K562 (cell line): ENCODE data around the gene PTGR1. TPM values are rescaled to one million over a fixed set of nuclear protein-coding genes. Genes with fewer than 3 reads are reported as not detected.

ENCODE experiments used
- ATAC-seq: fragments of 200-7000 bp; cut with Tn5 transposase; 3 replicates; pipeline ENCODE4 v1.9.1; 2020; ENCODE audit warnings: moderate library complexity
- BruUV-seq: library from RNA; stranded (reverse); fragments of 400-500 nt; replicated peaks from 2 replicates; lab custom pipeline; 2021; lab: Mats Ljungman, UMichigan
- CTCF ChIA-PET: fragments of 300-600 bp; formaldehyde crosslinking; extraction: SDS; loops from one replicate; lab custom pipeline; 2021; ENCODE audit warnings: low intra/inter-chr PET ratio; lab: Yijun Ruan, JAX
- POLR2A ChIA-PET: fragments of 300-600, 350-650 bp; sonication (Branson Sonifier 250); formaldehyde crosslinking; extraction: SDS; loops from one replicate; lab custom pipeline; 2021; ENCODE audit warnings: antibody characterized with exemption, inconsistent platforms; lab: Yijun Ruan, JAX
- DNase-seq, 4 experiments: peaks; one replicate each; pipeline versions ENCODE4 v3.0.0 to v3.0.0-alpha.2; 2011 to 2018; ENCODE audit warnings: low spot score in 3 of 4, mixed read lengths in 3 of 4; ENCODE audit errors: extremely low read depth in 1 of 4
- FAIRE-seq: peaks from 2 replicates; lab custom pipeline; 2011; peaks lifted over from hg19 to GRCh38; lab: Jason Lieb, UNC
- H2AFZ ChIP-seq: 2 replicates; pipeline ENCODE4 v1.6.0; 2011; ENCODE audit warnings: low read depth, low read length, control low read depth, inconsistent platforms
- H3K27ac ChIP-seq: fragments of 200-600 bp; 3 replicates; pipeline ENCODE4 v1.8.0; 2011; ENCODE audit warnings: low read depth, mild to moderate bottlenecking, control low read depth, inconsistent platforms, low read length, moderate library complexity, mixed read lengths; ENCODE audit errors: extremely low read depth
- H3K27me3 ChIP-seq, 2 experiments: fragments of 300-600 bp in 1 of 2; 2 replicates in 1 of 2; 3 replicates in 1 of 2; pipeline versions ENCODE4 v1.6.0 to v1.8.0; 2011; ENCODE audit warnings: inconsistent platforms in 2 of 2, low read length in 2 of 2, mild to moderate bottlenecking in 1 of 2, mixed read lengths in 1 of 2, moderate library complexity in 1 of 2; ENCODE audit not compliant: control insufficient read depth in 2 of 2, insufficient read depth in 2 of 2
- H3K36me3 ChIP-seq: fragments of 300-600 bp; 3 replicates; pipeline ENCODE4 v1.8.0; 2011; ENCODE audit warnings: mild to moderate bottlenecking, low read length, inconsistent platforms; ENCODE audit not compliant: control insufficient read depth, insufficient read depth
- H3K4me1 ChIP-seq, 2 experiments: fragments of 200-600 bp in 1 of 2; replicated peaks in 1 of 2; 2 replicates in 1 of 2; 3 replicates in 1 of 2; pipeline versions ENCODE4 v1.5.1 to v1.8.0; 2011; ENCODE audit warnings: inconsistent platforms in 2 of 2, low read length in 2 of 2, mild to moderate bottlenecking in 1 of 2, mixed read lengths in 1 of 2, moderate library complexity in 1 of 2; ENCODE audit not compliant: control insufficient read depth in 2 of 2, insufficient read depth in 2 of 2
- H3K4me2 ChIP-seq: 2 replicates; pipeline ENCODE4 v1.6.1; 2011; ENCODE audit warnings: low read length, control low read depth, inconsistent platforms, mixed read lengths; ENCODE audit not compliant: insufficient read depth
- H3K4me3 ChIP-seq: fragments of 200-600 bp; sonication (generic), shearing (Covaris generic); 2 replicates; pipeline ENCODE4 v1.5.1; 2016; ENCODE audit warnings: control low read depth, inconsistent platforms
- H3K79me2 ChIP-seq: fragments of 200-600 bp; 3 replicates; pipeline ENCODE4 v1.8.0; 2011; ENCODE audit warnings: low read length, inconsistent platforms; ENCODE audit not compliant: control insufficient read depth, insufficient read depth
- H3K9ac ChIP-seq, 2 experiments: 2 replicates each; pipeline versions ENCODE4 v1.6.0 to v1.6.1; 2011; ENCODE audit warnings: low read depth in 2 of 2, low read length in 2 of 2, control low read depth in 1 of 2, inconsistent platforms in 1 of 2, mild to moderate bottlenecking in 1 of 2, mixed read lengths in 1 of 2; ENCODE audit not compliant: insufficient read depth in 1 of 2
- H3K9me1 ChIP-seq: one replicate; pipeline ENCODE4 v1.6.0; 2011; ENCODE audit warnings: inconsistent platforms, mild to moderate bottlenecking, low read length, moderate library complexity; ENCODE audit not compliant: control insufficient read depth, insufficient read depth
- H3K9me3 ChIP-seq: replicated peaks from 2 replicates; pipeline ENCODE4 v1.5.1; 2011; ENCODE audit warnings: low read depth, low read length, inconsistent platforms; ENCODE audit not compliant: control insufficient read depth, insufficient read depth
- H4K20me1 ChIP-seq: replicated peaks from 2 replicates; pipeline ENCODE4 v1.6.1; 2011; ENCODE audit warnings: low read length, inconsistent platforms, mixed read lengths; ENCODE audit not compliant: control insufficient read depth, insufficient read depth
- ARID2 ChIP-seq: fragments of 450-650 bp; IDR thresholded peaks from 2 replicates; pipeline ENCODE4 v1.6.1; 2017; ENCODE audit warnings: antibody characterized with exemption, mild to moderate bottlenecking
- CC2D1A ChIP-seq: fragments of 450-650 bp; IDR thresholded peaks from 2 replicates; pipeline ENCODE4 v1.6.1; 2017; ENCODE audit warnings: mild to moderate bottlenecking
- FOXJ2 ChIP-seq: fragments of 200-800 bp; sonication (Bioruptor generic); IDR thresholded peaks from 2 replicates; pipeline ENCODE4 v1.6.1; 2016; ENCODE audit warnings: missing genetic modification characterization, missing compliant biosample characterization
- MAZ ChIP-seq, 2 experiments: fragments of 450-650 bp in 1 of 2; sonication (generic) in 1 of 2; formaldehyde crosslinking; IDR thresholded peaks in 1 of 2; conservative IDR thresholded peaks in 1 of 2; 2 replicates each; pipeline versions ENCODE4 v1.4.0 to v1.5.0; 2020; ENCODE audit warnings: mild to moderate bottlenecking in 1 of 2, missing genetic modification reagents in 1 of 2
- RAD21 ChIP-seq, 2 experiments: fragments of 250-450 bp in 1 of 2; fragments of 450-650 bp in 1 of 2; sonication (Bioruptor Pico) in 1 of 2; formaldehyde crosslinking in 1 of 2; IDR thresholded peaks in 1 of 2; conservative IDR thresholded peaks in 1 of 2; 2 replicates each; pipeline versions ENCODE4 v1.4.0 to v1.8.0; 2020 to 2022; ENCODE audit warnings: mild to moderate bottlenecking in 2 of 2, moderate library complexity in 1 of 2
- SMC3 ChIP-seq: conservative IDR thresholded peaks from 2 replicates; pipeline ENCODE4 v1.6.1; 2011; ENCODE audit warnings: low read depth, low read length, improper control_type of control experiment; ENCODE audit not compliant: insufficient read depth
- STAG1 ChIP-seq: sonication (generic); formaldehyde crosslinking; IDR thresholded peaks from 2 replicates; pipeline ENCODE4 v1.5.0; 2020; ENCODE audit warnings: missing genetic modification reagents, borderline replicate concordance
- ZFPM2 ChIP-seq: fragments of 250-450 bp; sonication (Bioruptor Pico); IDR thresholded peaks from 2 replicates; pipeline ENCODE4 v1.5.1; 2022; ENCODE audit warnings: mild to moderate bottlenecking
- ZNF232 ChIP-seq: sonication (generic); formaldehyde crosslinking; IDR thresholded peaks from 2 replicates; pipeline ENCODE4 v1.8.0; 2022; ENCODE audit warnings: mild to moderate bottlenecking, missing genetic modification reagents
- ZNF253 ChIP-seq: fragments of 250-450 bp; sonication (Bioruptor Pico); conservative IDR thresholded peaks from 2 replicates; pipeline ENCODE4 v1.6.1; 2021; ENCODE audit warnings: mild to moderate bottlenecking
- ZNF384 ChIP-seq: IDR thresholded peaks from 2 replicates; pipeline ENCODE4 v1.6.1; 2012; ENCODE audit warnings: low read depth, low read length, improper control_type of control experiment
- WGBS: fragments of 100-300 bp; shearing (Covaris generic); methylation state at CpG from one replicate; pipeline ENCODE4 v1.1.6; 2016; ENCODE audit warnings: low coverage, mixed read lengths; ENCODE audit not compliant: insufficient coverage; ENCODE audit errors: missing lambda C conversion rate; 5-methylcytosine and 5-hydroxymethylcytosine counted together
- in situ Hi-C: fragments of 300-500 bp; cut with MboI; formaldehyde crosslinking; loops from 4 replicates; pipeline ENCODE4 v1.15.0; 2018; ENCODE audit warnings: inconsistent platforms, mixed read lengths
- intact Hi-C: fragments of 100-400 bp; cut with micrococcal nuclease; formaldehyde crosslinking; loops from 2 replicates; pipeline ENCODE4 v1.14.2; 2022
- polyA plus RNA-seq, 8 experiments: library from polyadenylated mRNA; depleted of rRNA in 4 of 8; stranded (reverse) in 5 of 8; unstranded in 3 of 8; fragments of >200 nt; fragmentation: Nextera tagmentation in 2 of 8; fragmentation: Illumina TruSeq in 1 of 8; extraction: Ambion mirVana in 2 of 8; extraction: Trizol in 1 of 8; gene quantifications; 2 replicates each; pipeline versions ENCODE4 v1.2.1 to v1.2.3, GENCODE V29; 2011 to 2014; ENCODE audit warnings: inconsistent platforms in 1 of 8, missing spikeins in 1 of 8
- total RNA-seq, 7 experiments: library from RNA; depleted of rRNA in 6 of 7; stranded (reverse); fragments of >200 nt in 6 of 7; fragmentation: Illumina TruSeq in 2 of 7; extraction: Trizol in 2 of 7; gene quantifications; 2 replicates each; pipeline versions ENCODE4 v1.2.1 to v1.2.3, GENCODE V29; 2011 to 2021; ENCODE audit warnings: low replicate concordance in 1 of 7
- TF ChIP-seq, protein P1 (sequence below), 3 experiments: IDR thresholded peaks in 2 of 3; conservative IDR thresholded peaks in 1 of 3; 2 replicates each; pipeline ENCODE4 v1.5.1; 2011 to 2012; ENCODE audit warnings: low read length in 3 of 3, mild to moderate bottlenecking in 3 of 3, control low read depth in 2 of 3, improper control_type of control experiment in 1 of 3, inconsistent platforms in 1 of 3, low read depth in 1 of 3, mixed read lengths in 1 of 3, moderate library complexity in 1 of 3; ENCODE audit not compliant: insufficient read depth in 2 of 3
- TF ChIP-seq, protein P2 (sequence below): IDR thresholded peaks from 2 replicates; pipeline ENCODE4 v1.6.1; 2011; ENCODE audit warnings: borderline replicate concordance, low read depth, mild to moderate bottlenecking, moderate library complexity, low read length; ENCODE audit not compliant: insufficient read depth, poor library complexity, severe bottlenecking
- TF ChIP-seq, protein P3 (sequence below): IDR thresholded peaks from 2 replicates; pipeline ENCODE4 v1.6.1; 2011; ENCODE audit not compliant: insufficient read length; ENCODE audit errors: extremely low read depth

The PTGR1 gene
- total and polyA plus RNA-seq, 9 of the 15 experiments (the other 6 are each of a cell fraction or from before 2014, with no cell fraction given): 0.22 TPM; not detected in 8

DNA sequence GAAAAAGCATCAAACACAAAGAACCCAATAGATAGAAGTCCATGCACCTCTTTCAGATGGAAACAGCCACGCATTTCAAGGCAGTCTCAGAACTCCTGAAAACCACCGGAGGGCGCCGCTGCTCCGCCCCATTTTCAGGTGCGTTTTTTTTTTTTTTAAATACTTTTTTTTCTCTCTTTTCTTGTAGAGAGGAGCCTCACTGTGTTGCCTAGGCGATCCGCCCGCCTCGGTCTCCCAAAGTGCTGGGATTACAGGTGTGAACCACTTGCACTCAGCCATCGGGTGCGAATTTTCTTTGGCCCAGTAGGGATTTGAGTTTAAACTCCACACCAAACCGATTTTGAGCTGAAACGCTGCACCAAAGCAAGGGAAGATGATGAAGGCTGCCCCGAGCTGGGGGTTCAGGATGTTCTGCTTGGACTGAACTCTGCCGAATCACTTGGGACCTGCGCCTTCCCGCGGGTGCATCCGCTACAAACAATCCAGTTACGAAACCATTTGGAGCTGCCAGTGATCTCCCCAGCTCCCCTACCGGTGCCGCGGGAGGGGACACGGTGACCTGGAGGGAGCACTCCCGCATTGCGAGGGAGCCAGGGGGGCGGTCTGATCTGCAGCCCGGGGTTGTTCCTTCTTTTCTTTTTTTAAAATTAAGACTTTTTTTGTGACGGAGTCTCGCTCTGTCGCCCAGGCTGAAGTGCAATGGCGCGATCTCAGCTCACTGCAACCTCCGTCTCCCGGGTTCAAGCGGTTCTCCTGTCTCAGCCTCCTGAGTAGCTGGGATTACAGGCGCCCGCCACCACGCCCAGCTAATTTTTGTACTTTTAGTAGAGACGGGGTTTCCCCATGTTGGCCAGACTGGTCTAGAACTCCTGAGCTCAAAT, 1.4 kb downstream of the PTGR1 start:
- Histone ChIP-seq H3K4me1 (peaks cover 2 to 14% of the 10 kb centered on the region in 2 experiments; a peak in 2 of 5 replicates), H3K27ac (no peak overlapping the region), H3K9ac (no peak overlapping the region), H3K9me3 (peaks cover 2% of the 10 kb centered on the region; the same call in 1 of the 2 replicates), H2AFZ (no peak overlapping the region; the same call in 1 of the 2 replicates), H3K9me1 (no peaks in the 10 kb centered on the region), H3K4me3 (no peak overlapping the region), H4K20me1 (no peaks in the 10 kb centered on the region), H3K79me2 (no peaks in the 10 kb centered on the region), H3K36me3 (no peaks in the 10 kb centered on the region), H3K27me3 (peaks cover under 1 to 4% of the 10 kb centered on the region in 2 experiments; a peak in 2 of 5 replicates), H3K4me2 (peak overlapping the region; percentile 43; the same call in 1 of the 2 replicates)
- DNase-seq (peak; percentile 27 to 73 (median 44)), ATAC-seq (peak; percentile 86), FAIRE-seq (peak; percentile 88)
- in situ Hi-C loops: no loop called here
- no TSS peak for BruUV-seq
- ChIA-PET CTCF (interaction anchor here (0.7 to 2.0 kb wide), 3 partner anchors 93 to 1266 kb away, joined by 4 to 23 read pairs (median 5); no protein-coding TSS in a partner anchor), POLR2A (interaction anchor here (0.7 to 0.9 kb wide), 2 partner anchors 476 to 477 kb away, joined by 3 to 4 read pairs; no protein-coding TSS in a partner anchor)
- intact Hi-C loops: loop anchor here (1.0 to 10.0 kb wide), 3 partner anchors 93 to 474 kb away; no protein-coding TSS in a partner anchor
- 28% methylated on average over 37 of the region's 41 CpGs for WGBS
- 0 out of 2 replicates have a peak, but pooled peaks have one; percentile 42 for TF ChIP-seq ARID2
- peak; percentile 49 to 70 for TF ChIP-seq RAD21 (CRISPR knock-in tag; conservative IDR thresholded peaks at IDR 0.05 in 1 of 2, IDR thresholded peaks at IDR 0.05 in 1 of 2)
- TF ChIP-seq FOXJ2 (tag): no peak
- TF ChIP-seq, protein P1, sequence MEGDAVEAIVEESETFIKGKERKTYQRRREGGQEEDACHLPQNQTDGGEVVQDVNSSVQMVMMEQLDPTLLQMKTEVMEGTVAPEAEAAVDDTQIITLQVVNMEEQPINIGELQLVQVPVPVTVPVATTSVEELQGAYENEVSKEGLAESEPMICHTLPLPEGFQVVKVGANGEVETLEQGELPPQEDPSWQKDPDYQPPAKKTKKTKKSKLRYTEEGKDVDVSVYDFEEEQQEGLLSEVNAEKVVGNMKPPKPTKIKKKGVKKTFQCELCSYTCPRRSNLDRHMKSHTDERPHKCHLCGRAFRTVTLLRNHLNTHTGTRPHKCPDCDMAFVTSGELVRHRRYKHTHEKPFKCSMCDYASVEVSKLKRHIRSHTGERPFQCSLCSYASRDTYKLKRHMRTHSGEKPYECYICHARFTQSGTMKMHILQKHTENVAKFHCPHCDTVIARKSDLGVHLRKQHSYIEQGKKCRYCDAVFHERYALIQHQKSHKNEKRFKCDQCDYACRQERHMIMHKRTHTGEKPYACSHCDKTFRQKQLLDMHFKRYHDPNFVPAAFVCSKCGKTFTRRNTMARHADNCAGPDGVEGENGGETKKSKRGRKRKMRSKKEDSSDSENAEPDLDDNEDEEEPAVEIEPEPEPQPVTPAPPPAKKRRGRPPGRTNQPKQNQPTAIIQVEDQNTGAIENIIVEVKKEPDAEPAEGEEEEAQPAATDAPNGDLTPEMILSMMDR (IDR thresholded peaks at IDR 0.05 in 2 of 3, conservative IDR thresholded peaks at IDR 0.05 in 1 of 3; ENCODE audit: insufficient read depth in 2 of 3, low read depth in 1 of 3, low read length in 3 of 3): peak; percentile 77 to 84 (median 78)
- TF ChIP-seq CC2D1A: peak; percentile 53; the same call in 1 of the 2 replicates
- TF ChIP-seq SMC3: peak; percentile 51; the same call in 1 of the 2 replicates
- peak; percentile 99 for TF ChIP-seq ZNF384
- TF ChIP-seq MAZ (CRISPR knock-in tag; conservative IDR thresholded peaks at IDR 0.05 in 1 of 2, IDR thresholded peaks at IDR 0.05 in 1 of 2): peak in 1 of 2 experiments; percentile 12; a peak in 1 of 4 replicates
- TF ChIP-seq STAG1 (CRISPR knock-in tag): peak; percentile 43; the same call in 1 of the 2 replicates
- TF ChIP-seq, protein P2, sequence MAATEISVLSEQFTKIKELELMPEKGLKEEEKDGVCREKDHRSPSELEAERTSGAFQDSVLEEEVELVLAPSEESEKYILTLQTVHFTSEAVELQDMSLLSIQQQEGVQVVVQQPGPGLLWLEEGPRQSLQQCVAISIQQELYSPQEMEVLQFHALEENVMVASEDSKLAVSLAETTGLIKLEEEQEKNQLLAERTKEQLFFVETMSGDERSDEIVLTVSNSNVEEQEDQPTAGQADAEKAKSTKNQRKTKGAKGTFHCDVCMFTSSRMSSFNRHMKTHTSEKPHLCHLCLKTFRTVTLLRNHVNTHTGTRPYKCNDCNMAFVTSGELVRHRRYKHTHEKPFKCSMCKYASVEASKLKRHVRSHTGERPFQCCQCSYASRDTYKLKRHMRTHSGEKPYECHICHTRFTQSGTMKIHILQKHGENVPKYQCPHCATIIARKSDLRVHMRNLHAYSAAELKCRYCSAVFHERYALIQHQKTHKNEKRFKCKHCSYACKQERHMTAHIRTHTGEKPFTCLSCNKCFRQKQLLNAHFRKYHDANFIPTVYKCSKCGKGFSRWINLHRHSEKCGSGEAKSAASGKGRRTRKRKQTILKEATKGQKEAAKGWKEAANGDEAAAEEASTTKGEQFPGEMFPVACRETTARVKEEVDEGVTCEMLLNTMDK: peak; percentile 21
- no peak for TF ChIP-seq ZFPM2 (CRISPR knock-in tag)
- no peak for TF ChIP-seq ZNF232
- TF ChIP-seq, protein P3, sequence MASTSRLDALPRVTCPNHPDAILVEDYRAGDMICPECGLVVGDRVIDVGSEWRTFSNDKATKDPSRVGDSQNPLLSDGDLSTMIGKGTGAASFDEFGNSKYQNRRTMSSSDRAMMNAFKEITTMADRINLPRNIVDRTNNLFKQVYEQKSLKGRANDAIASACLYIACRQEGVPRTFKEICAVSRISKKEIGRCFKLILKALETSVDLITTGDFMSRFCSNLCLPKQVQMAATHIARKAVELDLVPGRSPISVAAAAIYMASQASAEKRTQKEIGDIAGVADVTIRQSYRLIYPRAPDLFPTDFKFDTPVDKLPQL: no peak
- TF ChIP-seq ZNF253: no peak
